ENCODE results near the gene WNT7B.

Gene WNT7B

GRCh38 chr22:45980268-45980570, 3.3 kb upstream of the WNT7B start:
- H4K20me1 ChIP-seq (ENCODE audit: control insufficient read depth, insufficient read depth, low read depth, low read length) = 0 out of 2 replicates have a peak, but pooled peaks cover 5% of the 10 kb centered on the region
- H3K36me3 ChIP-seq (ENCODE audit: control insufficient read depth, low read length) = no peaks in the 10 kb centered on the region
- H3K27me3 ChIP-seq (ENCODE audit: control insufficient read depth, low read length) = peaks cover 24% of the 10 kb centered on the region
- H3K4me2 ChIP-seq (ENCODE audit: low read length) = no peak overlapping the region
- no peaks in the 10 kb centered on the region for H3K9me3 ChIP-seq (ENCODE audit: control insufficient read depth, insufficient read depth, low read length)
- H3K4me3 ChIP-seq (ENCODE audit: low read length) = no peak overlapping the region
- H3K4me1 ChIP-seq (ENCODE audit: control insufficient read depth, low read length) = peaks cover 16% of the 10 kb centered on the region
- no peaks in the 10 kb centered on the region for H3K9me2 ChIP-seq (replicated peaks; ENCODE audit: control insufficient read depth, low read length)
- TF ChIP-seq CTCF (IDR thresholded peaks at IDR 0.05; ENCODE audit: low read depth, low read length, poor library complexity, severe bottlenecking) = no peak
- TF ChIP-seq EZH2phosphoT487 (IDR thresholded peaks at IDR 0.05; ENCODE audit: borderline replicate concordance, low read length) = no peak
- H3F3A ChIP-seq (ENCODE audit: control insufficient read depth, insufficient read depth) = 0 out of 2 replicates have a peak, but pooled peaks cover 3% of the 10 kb centered on the region
- no peaks in the 10 kb centered on the region for H3K79me2 ChIP-seq (ENCODE audit: control insufficient read depth, low read length)
- H3K27ac ChIP-seq (ENCODE audit: low read depth, low read length) = no peak overlapping the region

GRCh38 chr22:45978275-45978713, 1.3 kb upstream of the WNT7B start:
- Histone ChIP-seq H3K4me1 (ENCODE audit: control insufficient read depth, low read length) (peaks cover 16% of the 10 kb centered on the region), H3F3A (ENCODE audit: control insufficient read depth, insufficient read depth) (0 out of 2 replicates have a peak, but pooled peaks cover 3% of the 10 kb centered on the region), H3K27me3 (ENCODE audit: control insufficient read depth, low read length) (peaks cover 41% of the 10 kb centered on the region), H3K27ac (ENCODE audit: low read depth, low read length) (no peak overlapping the region), H3K36me3 (ENCODE audit: control insufficient read depth, low read length) (no peaks in the 10 kb centered on the region), H3K79me2 (ENCODE audit: control insufficient read depth, low read length) (no peaks in the 10 kb centered on the region), H3K9me3 (ENCODE audit: control insufficient read depth, insufficient read depth, low read length) (no peaks in the 10 kb centered on the region), H3K9me2 (replicated peaks; ENCODE audit: control insufficient read depth, low read length) (no peaks in the 10 kb centered on the region), H3K4me2 (ENCODE audit: low read length) (peak overlapping the region; percentile 88), H3K4me3 (ENCODE audit: low read length) (peak overlapping the region; percentile 83), H4K20me1 (ENCODE audit: control insufficient read depth, insufficient read depth, low read depth, low read length) (0 out of 2 replicates have a peak, but pooled peaks cover 5% of the 10 kb centered on the region)
- TF ChIP-seq EZH2phosphoT487 (IDR thresholded peaks at IDR 0.05; ENCODE audit: borderline replicate concordance, low read length) (no peak), CTCF (IDR thresholded peaks at IDR 0.05; ENCODE audit: low read depth, low read length, poor library complexity, severe bottlenecking) (no peak)

- 0 out of 2 replicates have a peak, but pooled peaks cover 5% of the 10 kb centered on the region for H4K20me1 ChIP-seq (ENCODE audit: control insufficient read depth, insufficient read depth, low read depth, low read length)
- peak overlapping the region; percentile 88 for H3K4me2 ChIP-seq (ENCODE audit: low read length)
Measured at GRCh38 chr22:45977551-45978274, 751 bp upstream of the WNT7B start.

More at GRCh38 chr22:45977551-45978274, 751 bp upstream of the WNT7B start:
- Histone ChIP-seq H3K4me3 (ENCODE audit: low read length) (no peak overlapping the region), H3K27me3 (ENCODE audit: control insufficient read depth, low read length) (peaks cover 43% of the 10 kb centered on the region), H3K36me3 (ENCODE audit: control insufficient read depth, low read length) (no peaks in the 10 kb centered on the region), H3K79me2 (ENCODE audit: control insufficient read depth, low read length) (no peaks in the 10 kb centered on the region), H3K9me3 (ENCODE audit: control insufficient read depth, insufficient read depth, low read length) (no peaks in the 10 kb centered on the region), H3K9me2 (replicated peaks; ENCODE audit: control insufficient read depth, low read length) (no peaks in the 10 kb centered on the region), H3K4me1 (ENCODE audit: control insufficient read depth, low read length) (peaks cover 16% of the 10 kb centered on the region), H3F3A (ENCODE audit: control insufficient read depth, insufficient read depth) (0 out of 2 replicates have a peak, but pooled peaks cover 3% of the 10 kb centered on the region), H3K27ac (ENCODE audit: low read depth, low read length) (no peak overlapping the region)
- TF ChIP-seq CTCF (IDR thresholded peaks at IDR 0.05; ENCODE audit: low read depth, low read length, poor library complexity, severe bottlenecking) (no peak), EZH2phosphoT487 (IDR thresholded peaks at IDR 0.05; ENCODE audit: borderline replicate concordance, low read length) (no peak)
